ENCODE measurements around the gene IDE. TPM values are rescaled to one million over a fixed set of nuclear protein-coding genes. Genes with fewer than 3 reads are reported as not detected.
"Not testable (repeated sequence)": the region's sequence is repeated elsewhere in the genome, so short reads cannot be mapped to it uniquely, and the experiment has no call there.

The IDE gene
- total RNA-seq, 6 experiments from 2014 or later, result 35.4 to 46.5 (median 39.9) TPM

DNA sequence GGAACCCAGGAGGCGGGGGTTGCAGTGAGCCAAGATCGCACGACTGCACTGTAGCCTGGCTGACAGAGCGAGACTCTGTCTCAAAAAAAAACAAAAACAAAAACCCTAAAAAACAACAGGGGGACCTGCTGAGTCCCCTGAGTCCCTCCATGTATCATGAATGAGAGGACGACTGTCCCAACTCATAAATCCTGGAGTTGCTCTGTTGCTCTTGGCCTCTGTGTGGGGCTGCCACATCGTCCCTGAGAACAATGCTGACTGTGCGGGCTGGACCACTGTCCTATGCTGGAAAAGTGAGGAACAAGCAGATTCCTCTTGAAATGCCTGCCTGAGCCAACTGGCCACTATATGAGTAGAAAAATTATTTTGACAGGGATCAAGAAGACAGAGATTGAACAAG is 122.5 kb downstream of the IDE start:
- Mint-ChIP-seq H3K27ac (no peak overlapping the region), H3K4me1 (ENCODE audit: low read depth) (no peaks in the 10 kb centered on the region), H3K4me3 (no peak overlapping the region), H3K27me3 (ENCODE audit: insufficient read depth) (no peaks in the 10 kb centered on the region; the same call in 1 of the 2 replicates), H3K9me3 (no peaks in the 10 kb centered on the region), H3K36me3 (ENCODE audit: low read depth) (peaks cover 31% of the 10 kb centered on the region)
- TF ChIP-seq, protein P1, sequence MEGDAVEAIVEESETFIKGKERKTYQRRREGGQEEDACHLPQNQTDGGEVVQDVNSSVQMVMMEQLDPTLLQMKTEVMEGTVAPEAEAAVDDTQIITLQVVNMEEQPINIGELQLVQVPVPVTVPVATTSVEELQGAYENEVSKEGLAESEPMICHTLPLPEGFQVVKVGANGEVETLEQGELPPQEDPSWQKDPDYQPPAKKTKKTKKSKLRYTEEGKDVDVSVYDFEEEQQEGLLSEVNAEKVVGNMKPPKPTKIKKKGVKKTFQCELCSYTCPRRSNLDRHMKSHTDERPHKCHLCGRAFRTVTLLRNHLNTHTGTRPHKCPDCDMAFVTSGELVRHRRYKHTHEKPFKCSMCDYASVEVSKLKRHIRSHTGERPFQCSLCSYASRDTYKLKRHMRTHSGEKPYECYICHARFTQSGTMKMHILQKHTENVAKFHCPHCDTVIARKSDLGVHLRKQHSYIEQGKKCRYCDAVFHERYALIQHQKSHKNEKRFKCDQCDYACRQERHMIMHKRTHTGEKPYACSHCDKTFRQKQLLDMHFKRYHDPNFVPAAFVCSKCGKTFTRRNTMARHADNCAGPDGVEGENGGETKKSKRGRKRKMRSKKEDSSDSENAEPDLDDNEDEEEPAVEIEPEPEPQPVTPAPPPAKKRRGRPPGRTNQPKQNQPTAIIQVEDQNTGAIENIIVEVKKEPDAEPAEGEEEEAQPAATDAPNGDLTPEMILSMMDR (IDR thresholded peaks at IDR 0.05), result no peak
- no peak for DNase-seq

DNA sequence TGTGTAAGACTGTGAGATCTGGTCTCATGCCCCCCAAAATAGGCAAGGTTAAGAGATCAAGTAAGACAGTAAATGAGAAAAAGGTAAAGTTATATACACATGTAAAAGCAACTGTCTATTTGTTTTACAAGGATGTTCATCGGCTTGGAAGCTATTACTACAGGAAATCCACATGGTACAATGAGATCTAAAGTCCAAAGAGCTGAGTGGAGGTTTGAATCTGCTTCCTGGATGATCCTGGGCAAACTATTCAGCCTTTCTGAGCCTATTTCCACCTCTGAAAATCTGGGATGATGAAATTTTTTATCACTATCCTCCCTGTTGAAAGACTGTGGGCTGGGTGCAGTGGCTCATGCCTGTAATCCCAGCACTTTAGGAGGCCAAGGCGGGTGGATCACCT is 123.0 kb downstream of the IDE start:
- Mint-ChIP-seq H3K4me1 (ENCODE audit: low read depth) (no peaks in the 10 kb centered on the region), H3K4me3 (no peak overlapping the region), H3K27me3 (ENCODE audit: insufficient read depth) (no peaks in the 10 kb centered on the region), H3K27ac (no peak overlapping the region), H3K36me3 (ENCODE audit: low read depth) (peaks cover 26% of the 10 kb centered on the region), H3K9me3 (no peaks in the 10 kb centered on the region)
- TF ChIP-seq, protein P1 (IDR thresholded peaks at IDR 0.05), result no peak
- no peak for DNase-seq

DNA sequence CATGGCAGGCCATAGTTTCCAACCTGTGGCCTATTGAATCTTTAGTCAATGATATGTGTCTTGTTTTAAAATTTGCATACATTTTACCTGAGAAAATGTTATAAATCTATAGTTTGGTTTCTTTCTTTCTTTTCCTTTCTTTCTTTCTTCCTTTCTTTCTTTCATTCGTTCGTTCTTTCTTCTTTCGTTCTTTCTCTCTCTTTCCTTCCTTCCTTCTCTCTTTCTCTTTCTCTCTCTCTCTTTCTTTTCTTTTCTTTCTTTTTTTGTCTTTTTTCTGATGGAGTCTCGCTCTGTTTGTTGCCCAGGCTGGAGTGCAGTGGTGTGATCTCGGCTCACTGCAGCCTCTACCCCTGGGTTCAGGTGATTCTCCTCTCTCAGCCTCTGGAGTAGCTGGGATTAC is 133.3 kb downstream of the IDE start:
- Mint-ChIP-seq H3K27ac (no peak overlapping the region), H3K4me3 (no peak overlapping the region), H3K9me3 (no peaks in the 10 kb centered on the region), H3K4me1 (ENCODE audit: low read depth) (peaks cover 7% of the 10 kb centered on the region), H3K36me3 (ENCODE audit: low read depth) (no peaks in the 10 kb centered on the region), H3K27me3 (ENCODE audit: insufficient read depth) (no peaks in the 10 kb centered on the region)
- TF ChIP-seq, protein P1 (IDR thresholded peaks at IDR 0.05), result no peak
- DNase-seq, result no peak

DNA sequence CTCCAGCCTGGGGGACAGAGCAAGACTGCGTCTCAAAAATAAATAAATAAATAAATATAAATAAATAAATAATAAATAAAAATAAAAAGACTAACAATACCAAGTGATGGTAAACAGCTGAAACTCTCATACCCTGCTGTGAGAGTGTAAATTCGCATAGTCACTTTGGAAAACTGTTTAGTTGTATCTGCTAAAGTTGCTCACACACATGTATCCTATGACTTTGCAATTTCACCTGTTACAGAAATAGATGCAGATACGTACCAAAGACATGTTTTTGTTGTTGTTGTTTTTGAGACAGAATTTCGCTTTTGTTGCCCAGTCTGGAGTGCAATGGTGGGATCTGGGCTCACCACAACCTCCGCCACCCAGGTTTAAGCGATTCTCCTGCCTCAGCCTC is 135.7 kb downstream of the IDE start:
- Mint-ChIP-seq H3K4me3 (no peak overlapping the region), H3K27me3 (ENCODE audit: insufficient read depth) (no peaks in the 10 kb centered on the region), H3K27ac (no peak overlapping the region), H3K4me1 (ENCODE audit: low read depth) (peaks cover 8% of the 10 kb centered on the region), H3K9me3 (no peaks in the 10 kb centered on the region), H3K36me3 (ENCODE audit: low read depth) (no peaks in the 10 kb centered on the region)
- no peak for DNase-seq
- TF ChIP-seq, protein P1 (IDR thresholded peaks at IDR 0.05), result no peak

DNA sequence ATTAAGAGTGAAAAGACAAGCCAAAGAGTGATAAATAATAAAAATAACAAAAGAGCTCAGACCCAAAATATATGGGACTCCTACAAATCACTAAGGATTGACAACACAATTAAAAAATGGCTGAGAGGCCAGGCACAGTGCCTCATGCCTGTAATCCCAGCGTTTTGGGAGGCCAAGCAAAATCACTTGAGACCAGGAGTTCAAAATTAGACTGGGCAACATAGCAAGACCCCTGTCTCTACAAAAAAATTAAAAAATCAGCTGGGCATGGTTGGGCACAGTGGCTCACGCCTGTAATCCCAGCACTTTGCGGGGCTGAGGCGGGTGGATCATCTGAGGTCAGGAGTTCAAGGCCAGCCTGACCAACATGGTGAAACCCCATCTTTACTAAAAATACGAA is 137.3 kb downstream of the IDE start:
- Mint-ChIP-seq H3K9me3 (no peaks in the 10 kb centered on the region), H3K27ac (no peak overlapping the region), H3K4me3 (no peak overlapping the region), H3K36me3 (ENCODE audit: low read depth) (no peaks in the 10 kb centered on the region), H3K4me1 (ENCODE audit: low read depth) (peaks cover 8% of the 10 kb centered on the region), H3K27me3 (ENCODE audit: insufficient read depth) (no peaks in the 10 kb centered on the region; the same call in 1 of the 2 replicates)
- DNase-seq, result no peak
- TF ChIP-seq, protein P1 (IDR thresholded peaks at IDR 0.05), result no peak

DNA sequence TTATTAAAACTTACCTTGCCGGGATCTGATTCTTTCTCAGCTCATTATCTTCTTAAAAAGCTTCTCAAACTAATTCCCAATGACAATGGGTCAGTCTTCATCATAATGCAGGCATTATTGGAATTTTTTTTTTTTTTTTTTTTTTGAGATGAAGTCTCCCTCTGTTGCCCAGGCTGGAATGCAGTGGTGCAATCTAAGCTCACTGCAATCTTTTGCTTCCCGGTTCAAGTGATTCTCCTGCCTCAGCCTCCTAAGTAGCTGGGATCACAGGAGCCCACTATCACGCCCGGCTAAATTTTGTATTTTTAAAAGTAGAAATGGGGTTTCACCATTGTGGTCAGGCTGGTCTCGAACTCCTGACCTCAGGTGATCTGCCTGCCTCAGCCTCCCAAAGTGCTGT is 137.8 kb downstream of the IDE start:
- not testable (repeated sequence) for H3K36me3 Mint-ChIP-seq (ENCODE audit: low read depth); H3K4me3 Mint-ChIP-seq; H3K4me1 Mint-ChIP-seq (ENCODE audit: low read depth); H3K9me3 Mint-ChIP-seq; H3K27me3 Mint-ChIP-seq (ENCODE audit: insufficient read depth); H3K27ac Mint-ChIP-seq
- DNase-seq, result peak; percentile 14
